Activated CD4-positive, alpha-beta T cell treated with anti-CD3 and anti-CD28 coated beads, Interleukin-2, amount 50 U/mL, for 4 hours (primary cell): ENCODE results near the gene HEATR5B.
"Not testable (repeated sequence)": the region's sequence is repeated elsewhere in the genome, so short reads cannot be mapped to it uniquely, and the experiment has no call there.

Source experiments
- DNase-seq, 2 experiments: peaks; one replicate each; pipeline ENCODE4 v3.0.0-alpha.2; 2020

HEATR5B gene

GRCh38 chr2:37061013-37061711 lies 23.0 kb downstream of the HEATR5B start:
- no peak for DNase-seq

- no peak for DNase-seq
Observed at GRCh38 chr2:37060446-37060845, 23.7 kb downstream of the HEATR5B start.

- no peak for DNase-seq
Observed at GRCh38 chr2:37059841-37060240, 24.3 kb downstream of the HEATR5B start.

- DNase-seq = no peak
Observed at GRCh38 chr2:37052600-37053332, 31.4 kb downstream of the HEATR5B start.

- no peak for DNase-seq
Observed at GRCh38 chr2:37039580-37039979, 44.6 kb downstream of the HEATR5B start.

- DNase-seq = no peak
Observed at GRCh38 chr2:37037771-37038170, 46.4 kb downstream of the HEATR5B start.

GRCh38 chr2:37029758-37030157 lies 54.4 kb downstream of the HEATR5B start:
- DNase-seq = no peak

GRCh38 chr2:37026050-37026449 lies 58.1 kb downstream of the HEATR5B start:
- no peak for DNase-seq

- no peak for DNase-seq
Observed at GRCh38 chr2:37020887-37021796, 63.0 kb downstream of the HEATR5B start.

GRCh38 chr2:37020212-37020886 lies 63.8 kb downstream of the HEATR5B start:
- no peak for DNase-seq

- DNase-seq = no peak
Observed at GRCh38 chr2:37013315-37013641, 70.9 kb downstream of the HEATR5B start.

- DNase-seq = no peak
Observed at GRCh38 chr2:37011130-37011529, 73.0 kb downstream of the HEATR5B start.

- peak in 1 of 2 experiments; percentile 8 for DNase-seq
Observed at GRCh38 chr2:37005118-37005868, 78.9 kb downstream of the HEATR5B start.

GRCh38 chr2:37000988-37001556 lies 83.1 kb downstream of the HEATR5B start:
- DNase-seq = no peak

GRCh38 chr2:37000318-37000717 lies 83.9 kb downstream of the HEATR5B start:
- no peak for DNase-seq

GRCh38 chr2:36999416-36999815 lies 84.8 kb downstream of the HEATR5B start:
- DNase-seq = not testable (repeated sequence)

GRCh38 chr2:36993841-36994620 lies 90.1 kb downstream of the HEATR5B start:
- DNase-seq = no peak

- no peak for DNase-seq
Observed at GRCh38 chr2:36988008-36988407, 96.2 kb downstream of the HEATR5B start.

GRCh38 chr2:36982467-36982866 lies 101.7 kb downstream of the HEATR5B start:
- DNase-seq = no peak

GRCh38 chr2:36981911-36982310 lies 102.3 kb downstream of the HEATR5B start:
- DNase-seq = no peak

GRCh38 chr2:36979007-36979406 lies 105.2 kb downstream of the HEATR5B start:
- not testable (repeated sequence) for DNase-seq
